ENCODE data around the gene TCF7L2. TPM values are rescaled to one million over a fixed set of nuclear protein-coding genes. Genes with fewer than 3 reads are reported as not detected.

TCF7L2 gene
- total RNA-seq, 1 experiment from 2014 or later, result 16.1 TPM

DNA sequence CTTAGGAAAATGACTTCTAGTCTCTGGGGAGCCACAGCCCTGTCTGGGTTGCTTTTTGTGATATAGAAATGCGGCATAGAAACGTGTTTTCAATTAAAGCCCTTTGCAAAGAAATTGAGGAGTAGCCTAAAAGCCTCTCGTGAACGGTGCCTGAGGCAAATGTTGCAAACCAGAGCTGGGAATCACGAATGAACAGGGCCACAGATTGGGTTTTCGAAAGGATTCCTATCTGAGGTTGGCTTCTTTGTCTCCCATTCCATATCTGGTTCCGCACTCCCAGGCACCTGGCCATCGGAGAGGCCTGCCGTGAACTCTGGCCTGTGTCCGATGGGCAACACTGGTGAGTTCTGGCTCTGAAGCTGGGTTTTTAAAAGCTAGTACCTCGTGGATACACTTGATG is 221.6 kb downstream of the TCF7L2 start:
- no peak overlapping the region for H3K27ac ChIP-seq (ENCODE audit: low read length)
- no peak overlapping the region for H3K4me3 ChIP-seq (ENCODE audit: low read length)
- intact Hi-C loops (cut with micrococcal nuclease), result no loop called here
- POLR2A ChIA-PET (ENCODE audit: unreplicated experiment), result no interaction called here
- no peak overlapping the region for H3K4me2 ChIP-seq (ENCODE audit: low read length)
- no peaks in the 10 kb centered on the region for H3K9me3 ChIP-seq (ENCODE audit: low read length)
- no peaks in the 10 kb centered on the region for H3K4me1 ChIP-seq (ENCODE audit: insufficient read depth, low read length)
- H2AFZ ChIP-seq (ENCODE audit: low read length), result no peak overlapping the region
- CTCF ChIA-PET, result no interaction called here
- no peak for TF ChIP-seq EZH2 (IDR thresholded peaks at IDR 0.05; ENCODE audit: low read length, unreplicated experiment)
- TF ChIP-seq, protein P1, sequence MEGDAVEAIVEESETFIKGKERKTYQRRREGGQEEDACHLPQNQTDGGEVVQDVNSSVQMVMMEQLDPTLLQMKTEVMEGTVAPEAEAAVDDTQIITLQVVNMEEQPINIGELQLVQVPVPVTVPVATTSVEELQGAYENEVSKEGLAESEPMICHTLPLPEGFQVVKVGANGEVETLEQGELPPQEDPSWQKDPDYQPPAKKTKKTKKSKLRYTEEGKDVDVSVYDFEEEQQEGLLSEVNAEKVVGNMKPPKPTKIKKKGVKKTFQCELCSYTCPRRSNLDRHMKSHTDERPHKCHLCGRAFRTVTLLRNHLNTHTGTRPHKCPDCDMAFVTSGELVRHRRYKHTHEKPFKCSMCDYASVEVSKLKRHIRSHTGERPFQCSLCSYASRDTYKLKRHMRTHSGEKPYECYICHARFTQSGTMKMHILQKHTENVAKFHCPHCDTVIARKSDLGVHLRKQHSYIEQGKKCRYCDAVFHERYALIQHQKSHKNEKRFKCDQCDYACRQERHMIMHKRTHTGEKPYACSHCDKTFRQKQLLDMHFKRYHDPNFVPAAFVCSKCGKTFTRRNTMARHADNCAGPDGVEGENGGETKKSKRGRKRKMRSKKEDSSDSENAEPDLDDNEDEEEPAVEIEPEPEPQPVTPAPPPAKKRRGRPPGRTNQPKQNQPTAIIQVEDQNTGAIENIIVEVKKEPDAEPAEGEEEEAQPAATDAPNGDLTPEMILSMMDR (conservative IDR thresholded peaks at IDR 0.05; ENCODE audit: low read depth, low read length), result no peak
- no peak for TF ChIP-seq EZH2phosphoT487 (IDR thresholded peaks at IDR 0.05; ENCODE audit: borderline replicate concordance, low read length)
- H3F3A ChIP-seq (ENCODE audit: low read length, unreplicated experiment), result no peaks in the 10 kb centered on the region
- ATAC-seq, result no peak
- no peak for DNase-seq
- no TSS peak for BruUV-seq (replicated peaks)
- H3K36me3 ChIP-seq (ENCODE audit: low read depth, low read length), result 0 out of 2 replicates have a peak, but pooled peaks cover 8% of the 10 kb centered on the region
- H3K79me2 ChIP-seq (ENCODE audit: low read length), result no peaks in the 10 kb centered on the region
- H3K27me3 ChIP-seq (ENCODE audit: low read length), result no peaks in the 10 kb centered on the region
- H4K20me1 ChIP-seq (ENCODE audit: low read length), result no peaks in the 10 kb centered on the region
- no peaks in the 10 kb centered on the region for H3K9me2 ChIP-seq (replicated peaks; ENCODE audit: low read length)
- no peak overlapping the region for H3K9ac ChIP-seq (ENCODE audit: low read length)

DNA sequence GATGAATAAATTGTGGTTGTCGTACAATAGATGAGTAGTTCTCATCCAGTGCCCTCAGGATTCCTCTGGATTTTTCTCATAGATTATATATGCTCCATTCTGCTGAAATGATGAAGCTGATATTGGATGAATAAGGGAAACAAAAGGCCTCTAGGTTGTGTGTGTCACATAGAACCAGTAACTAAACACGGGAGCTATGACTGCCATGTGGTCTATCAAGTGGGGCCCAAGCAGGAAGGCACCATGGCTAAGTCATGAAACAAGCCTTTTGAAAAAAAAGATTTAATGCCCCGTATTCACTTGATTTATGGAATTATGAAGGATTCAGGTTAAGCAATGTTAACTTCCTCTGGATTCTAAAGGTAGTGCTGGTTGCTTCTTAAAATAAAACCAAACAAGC is 225.1 kb downstream of the TCF7L2 start:
- Histone ChIP-seq H3K4me1 (ENCODE audit: insufficient read depth, low read length) (no peaks in the 10 kb centered on the region), H3K4me2 (ENCODE audit: low read length) (no peak overlapping the region), H3F3A (ENCODE audit: low read length, unreplicated experiment) (no peaks in the 10 kb centered on the region), H3K4me3 (ENCODE audit: low read length) (no peak overlapping the region), H3K36me3 (ENCODE audit: low read depth, low read length) (no peaks in the 10 kb centered on the region), H3K79me2 (ENCODE audit: low read length) (no peaks in the 10 kb centered on the region), H4K20me1 (ENCODE audit: low read length) (no peaks in the 10 kb centered on the region), H3K9me2 (replicated peaks; ENCODE audit: low read length) (no peaks in the 10 kb centered on the region), H3K27me3 (ENCODE audit: low read length) (no peaks in the 10 kb centered on the region), H3K9ac (ENCODE audit: low read length) (no peak overlapping the region), H3K27ac (ENCODE audit: low read length) (no peak overlapping the region), H3K9me3 (ENCODE audit: low read length) (no peaks in the 10 kb centered on the region), H2AFZ (ENCODE audit: low read length) (no peak overlapping the region)
- BruUV-seq (replicated peaks), result no TSS peak
- ATAC-seq (no peak), DNase-seq (no peak)
- TF ChIP-seq, protein P1 (conservative IDR thresholded peaks at IDR 0.05; ENCODE audit: low read depth, low read length), result no peak
- TF ChIP-seq EZH2 (IDR thresholded peaks at IDR 0.05; ENCODE audit: low read length, unreplicated experiment) (no peak), EZH2phosphoT487 (IDR thresholded peaks at IDR 0.05; ENCODE audit: borderline replicate concordance, low read length) (no peak)
- intact Hi-C loops (cut with micrococcal nuclease), result no loop called here
- ChIA-PET POLR2A (ENCODE audit: unreplicated experiment) (no interaction called here), CTCF (no interaction called here)

DNA sequence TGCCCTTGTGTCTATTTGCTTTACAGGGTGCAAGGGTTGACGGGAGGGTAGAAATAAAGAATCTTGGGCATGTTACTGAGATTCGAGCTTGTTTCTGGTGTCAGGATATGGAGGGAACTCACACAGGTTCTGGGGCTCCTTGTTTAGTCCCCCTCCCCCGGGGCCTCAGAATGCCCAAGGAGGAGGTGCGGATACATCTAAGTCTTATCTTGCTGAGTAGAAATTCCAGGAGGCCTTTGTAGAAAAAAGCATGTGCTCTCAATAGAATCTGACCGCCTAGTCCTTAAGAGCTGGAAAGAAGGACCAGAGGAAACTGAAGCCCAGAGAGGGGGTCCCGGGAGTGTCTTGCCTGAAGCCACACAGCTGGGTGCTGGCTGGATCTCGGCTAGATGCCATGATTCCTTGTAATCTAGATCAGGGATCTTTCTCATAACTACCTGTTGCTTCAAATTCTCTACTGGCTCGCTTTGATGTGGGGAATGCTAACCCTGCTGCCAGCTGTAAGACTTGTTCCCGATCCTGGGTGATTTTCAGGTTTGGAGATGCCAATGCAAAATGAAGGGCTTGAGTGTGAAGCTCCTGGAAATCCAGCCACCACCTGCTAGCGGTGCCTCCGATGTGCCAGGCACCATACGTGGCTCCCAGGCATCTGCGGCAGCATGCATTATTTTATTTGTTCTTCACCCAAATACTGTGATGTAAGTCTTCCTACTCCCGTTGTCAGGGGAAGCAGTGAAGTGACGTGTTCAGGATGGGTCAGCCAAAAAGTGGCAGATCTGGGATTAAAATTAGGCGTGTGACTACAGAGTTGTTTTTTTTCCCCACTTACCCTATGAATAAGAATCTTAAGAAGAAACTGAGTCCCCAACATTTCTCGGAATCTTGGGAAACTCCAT is 226.0 kb downstream of the TCF7L2 start:
- POLR2A ChIA-PET (ENCODE audit: unreplicated experiment), result no interaction called here
- no peaks in the 10 kb centered on the region for H4K20me1 ChIP-seq (ENCODE audit: low read length)

More for the DNA sequence above, 226.0 kb downstream of the TCF7L2 start:
- intact Hi-C loops (cut with micrococcal nuclease), result no loop called here
- no TSS peak for BruUV-seq (replicated peaks)
- CTCF ChIA-PET, result no interaction called here
- Histone ChIP-seq H3K79me2 (ENCODE audit: low read length) (no peaks in the 10 kb centered on the region), H3K27ac (ENCODE audit: low read length) (no peak overlapping the region), H3F3A (ENCODE audit: low read length, unreplicated experiment) (no peaks in the 10 kb centered on the region), H3K36me3 (ENCODE audit: low read depth, low read length) (no peaks in the 10 kb centered on the region), H3K4me2 (ENCODE audit: low read length) (no peak overlapping the region), H3K9me2 (replicated peaks; ENCODE audit: low read length) (no peaks in the 10 kb centered on the region), H2AFZ (ENCODE audit: low read length) (no peak overlapping the region), H3K9me3 (ENCODE audit: low read length) (no peaks in the 10 kb centered on the region), H3K4me1 (ENCODE audit: insufficient read depth, low read length) (no peaks in the 10 kb centered on the region), H3K27me3 (ENCODE audit: low read length) (no peaks in the 10 kb centered on the region), H3K4me3 (ENCODE audit: low read length) (no peak overlapping the region), H3K9ac (ENCODE audit: low read length) (no peak overlapping the region)
- TF ChIP-seq EZH2 (IDR thresholded peaks at IDR 0.05; ENCODE audit: low read length, unreplicated experiment) (no peak), EZH2phosphoT487 (IDR thresholded peaks at IDR 0.05; ENCODE audit: borderline replicate concordance, low read length) (no peak)
- TF ChIP-seq, protein P1 (conservative IDR thresholded peaks at IDR 0.05; ENCODE audit: low read depth, low read length), result no peak
- no peak for ATAC-seq
- DNase-seq, result no peak

Data from PC-3 (cell line).